ENCODE measurements around the gene GATB.

Gene GATB

GRCh38 chr4:151672996-151673395, 87.8 kb downstream of the GATB start:
- FAIRE-seq: no peak

- FAIRE-seq: no peak
Measured at GRCh38 chr4:151671541-151672059, 89.2 kb downstream of the GATB start.

- FAIRE-seq: no peak
Measured at GRCh38 chr4:151670843-151671242, 90.0 kb downstream of the GATB start.

- FAIRE-seq: no peak
Measured at GRCh38 chr4:151669990-151670389, 90.8 kb downstream of the GATB start.

- no peak for FAIRE-seq
Measured at GRCh38 chr4:151668689-151669402, 92.0 kb downstream of the GATB start.

- no peak for FAIRE-seq
Measured at GRCh38 chr4:151667666-151668065, 93.1 kb downstream of the GATB start.

- FAIRE-seq: no peak
Measured at GRCh38 chr4:151667048-151667447, 93.8 kb downstream of the GATB start.

- FAIRE-seq: no peak
Measured at GRCh38 chr4:151666501-151666900, 94.3 kb downstream of the GATB start.

- FAIRE-seq: no peak
Measured at GRCh38 chr4:151665785-151666127, 95.1 kb downstream of the GATB start.

- no peak for FAIRE-seq
Measured at GRCh38 chr4:151665022-151665784, 95.6 kb downstream of the GATB start.

- FAIRE-seq: no peak
Measured at GRCh38 chr4:151664289-151664688, 96.5 kb downstream of the GATB start.

GRCh38 chr4:151663109-151663508, 97.7 kb downstream of the GATB start:
- FAIRE-seq: no peak

- FAIRE-seq: no peak
Measured at GRCh38 chr4:151661873-151662272, 98.9 kb downstream of the GATB start.

- FAIRE-seq: no peak
Measured at GRCh38 chr4:151660676-151661075, 100.1 kb downstream of the GATB start.

- FAIRE-seq: no peak
Measured at GRCh38 chr4:151659601-151660364, 101.0 kb downstream of the GATB start.

- no peak for FAIRE-seq
Measured at GRCh38 chr4:151658959-151659600, 101.7 kb downstream of the GATB start.

GRCh38 chr4:151657896-151658295, 102.9 kb downstream of the GATB start:
- no peak for FAIRE-seq

GRCh38 chr4:151656058-151656457, 104.7 kb downstream of the GATB start:
- no peak for FAIRE-seq

- no peak for FAIRE-seq
Measured at GRCh38 chr4:151653548-151653918, 107.3 kb downstream of the GATB start.

- no peak for FAIRE-seq
Measured at GRCh38 chr4:151652841-151653547, 107.8 kb downstream of the GATB start.

- FAIRE-seq: no peak
Measured at GRCh38 chr4:151651496-151651895, 109.3 kb downstream of the GATB start.

GRCh38 chr4:151649479-151649878, 111.3 kb downstream of the GATB start:
- no peak for FAIRE-seq

All from A204.1 (cell line).